ENCODE results near the gene PTH1R.

DNA sequence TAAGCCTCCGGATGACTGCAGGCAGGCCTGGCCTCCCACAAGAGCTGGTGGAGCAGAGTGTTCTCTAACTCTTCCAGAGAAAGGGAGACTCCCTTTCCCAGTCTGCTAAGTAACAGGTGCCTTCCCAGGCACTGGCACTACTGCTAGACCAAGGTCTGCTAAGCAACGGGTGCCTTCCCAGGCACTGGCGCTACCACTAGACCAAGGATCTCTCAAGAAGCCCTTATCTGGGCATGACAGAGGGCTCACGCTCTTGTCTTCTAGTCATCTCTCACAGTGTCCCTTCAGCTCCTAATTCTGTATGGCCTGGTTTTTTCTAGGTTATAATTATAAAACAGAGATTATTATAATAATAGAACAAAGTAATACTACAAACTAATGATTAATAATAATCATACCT, 42.0 kb upstream of the PTH1R start:
- TF ChIP-seq, protein P1, sequence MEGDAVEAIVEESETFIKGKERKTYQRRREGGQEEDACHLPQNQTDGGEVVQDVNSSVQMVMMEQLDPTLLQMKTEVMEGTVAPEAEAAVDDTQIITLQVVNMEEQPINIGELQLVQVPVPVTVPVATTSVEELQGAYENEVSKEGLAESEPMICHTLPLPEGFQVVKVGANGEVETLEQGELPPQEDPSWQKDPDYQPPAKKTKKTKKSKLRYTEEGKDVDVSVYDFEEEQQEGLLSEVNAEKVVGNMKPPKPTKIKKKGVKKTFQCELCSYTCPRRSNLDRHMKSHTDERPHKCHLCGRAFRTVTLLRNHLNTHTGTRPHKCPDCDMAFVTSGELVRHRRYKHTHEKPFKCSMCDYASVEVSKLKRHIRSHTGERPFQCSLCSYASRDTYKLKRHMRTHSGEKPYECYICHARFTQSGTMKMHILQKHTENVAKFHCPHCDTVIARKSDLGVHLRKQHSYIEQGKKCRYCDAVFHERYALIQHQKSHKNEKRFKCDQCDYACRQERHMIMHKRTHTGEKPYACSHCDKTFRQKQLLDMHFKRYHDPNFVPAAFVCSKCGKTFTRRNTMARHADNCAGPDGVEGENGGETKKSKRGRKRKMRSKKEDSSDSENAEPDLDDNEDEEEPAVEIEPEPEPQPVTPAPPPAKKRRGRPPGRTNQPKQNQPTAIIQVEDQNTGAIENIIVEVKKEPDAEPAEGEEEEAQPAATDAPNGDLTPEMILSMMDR (IDR thresholded peaks at IDR 0.05; ENCODE audit: insufficient read depth, low read length): no peak
- TF ChIP-seq POLR2AphosphoS5 (IDR thresholded peaks at IDR 0.05; ENCODE audit: low read depth) (no peak), GABPA (IDR thresholded peaks at IDR 0.05; ENCODE audit: low read depth) (no peak)
- TF ChIP-seq, protein P2, sequence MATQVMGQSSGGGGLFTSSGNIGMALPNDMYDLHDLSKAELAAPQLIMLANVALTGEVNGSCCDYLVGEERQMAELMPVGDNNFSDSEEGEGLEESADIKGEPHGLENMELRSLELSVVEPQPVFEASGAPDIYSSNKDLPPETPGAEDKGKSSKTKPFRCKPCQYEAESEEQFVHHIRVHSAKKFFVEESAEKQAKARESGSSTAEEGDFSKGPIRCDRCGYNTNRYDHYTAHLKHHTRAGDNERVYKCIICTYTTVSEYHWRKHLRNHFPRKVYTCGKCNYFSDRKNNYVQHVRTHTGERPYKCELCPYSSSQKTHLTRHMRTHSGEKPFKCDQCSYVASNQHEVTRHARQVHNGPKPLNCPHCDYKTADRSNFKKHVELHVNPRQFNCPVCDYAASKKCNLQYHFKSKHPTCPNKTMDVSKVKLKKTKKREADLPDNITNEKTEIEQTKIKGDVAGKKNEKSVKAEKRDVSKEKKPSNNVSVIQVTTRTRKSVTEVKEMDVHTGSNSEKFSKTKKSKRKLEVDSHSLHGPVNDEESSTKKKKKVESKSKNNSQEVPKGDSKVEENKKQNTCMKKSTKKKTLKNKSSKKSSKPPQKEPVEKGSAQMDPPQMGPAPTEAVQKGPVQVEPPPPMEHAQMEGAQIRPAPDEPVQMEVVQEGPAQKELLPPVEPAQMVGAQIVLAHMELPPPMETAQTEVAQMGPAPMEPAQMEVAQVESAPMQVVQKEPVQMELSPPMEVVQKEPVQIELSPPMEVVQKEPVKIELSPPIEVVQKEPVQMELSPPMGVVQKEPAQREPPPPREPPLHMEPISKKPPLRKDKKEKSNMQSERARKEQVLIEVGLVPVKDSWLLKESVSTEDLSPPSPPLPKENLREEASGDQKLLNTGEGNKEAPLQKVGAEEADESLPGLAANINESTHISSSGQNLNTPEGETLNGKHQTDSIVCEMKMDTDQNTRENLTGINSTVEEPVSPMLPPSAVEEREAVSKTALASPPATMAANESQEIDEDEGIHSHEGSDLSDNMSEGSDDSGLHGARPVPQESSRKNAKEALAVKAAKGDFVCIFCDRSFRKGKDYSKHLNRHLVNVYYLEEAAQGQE (IDR thresholded peaks at IDR 0.05; ENCODE audit: insufficient replicate concordance, low read depth): no peak
